Glutamatergic neuron (in vitro differentiated cells): Measurements from ENCODE around the gene AGAP1. TPM values are rescaled to one million over a fixed set of nuclear protein-coding genes. Genes with fewer than 3 reads are reported as not detected.
"Not testable (repeated sequence)": the region's sequence is repeated elsewhere in the genome, so short reads cannot be mapped to it uniquely, and the experiment has no call there.

Experiments used
- DNase-seq: peaks from one replicate; pipeline ENCODE4 v3.0.0; 2022
- H3K27ac Mint-ChIP-seq: one replicate; pipeline ENCODE4 v1.8.0; 2020; ENCODE audit warnings: mild to moderate bottlenecking, mixed read lengths, inconsistent platforms; ENCODE audit not compliant: unreplicated experiment
- H3K27me3 Mint-ChIP-seq: one replicate; pipeline ENCODE4 v1.8.0; 2020; ENCODE audit warnings: mild to moderate bottlenecking, moderate library complexity, mixed read lengths, inconsistent platforms; ENCODE audit not compliant: unreplicated experiment
- H3K36me3 Mint-ChIP-seq: one replicate; pipeline ENCODE4 v1.8.0; 2020; ENCODE audit warnings: mild to moderate bottlenecking, mixed read lengths, inconsistent platforms; ENCODE audit not compliant: unreplicated experiment
- H3K4me1 Mint-ChIP-seq: one replicate; pipeline ENCODE4 v1.8.0; 2020; ENCODE audit warnings: mild to moderate bottlenecking, low read depth, mixed read lengths, inconsistent platforms; ENCODE audit not compliant: unreplicated experiment
- H3K4me3 Mint-ChIP-seq: one replicate; pipeline ENCODE4 v1.8.0; 2020; ENCODE audit warnings: mild to moderate bottlenecking, mixed read lengths, inconsistent platforms; ENCODE audit not compliant: unreplicated experiment
- H3K9me3 Mint-ChIP-seq: one replicate; pipeline ENCODE4 v1.8.0; 2020; ENCODE audit warnings: mild to moderate bottlenecking, moderate library complexity, mixed read lengths, inconsistent platforms; ENCODE audit not compliant: unreplicated experiment
- CTCF ChIP-seq: fragments of 200-600 bp; sonication (generic); IDR thresholded peaks from one replicate; pipeline ENCODE4 v1.5.0; 2021; ENCODE audit not compliant: partially characterized antibody, unreplicated experiment
- total RNA-seq: library from RNA; stranded (reverse); fragmentation: NEBNext Ultra II Directional; extraction: Animal tissue kit (Norgen Biotek cat#: 25700); gene quantifications from one replicate; pipeline ENCODE4 v1.2.1, GENCODE V29; 2021; ENCODE audit not compliant: unreplicated experiment

Gene AGAP1
- total RNA-seq, 1 donor from 2014 or later = 153 TPM

- no peak for DNase-seq
- no peak for TF ChIP-seq CTCF
- no peak overlapping the region for H3K27ac Mint-ChIP-seq
- no peaks in the 10 kb centered on the region for H3K36me3 Mint-ChIP-seq
- H3K4me3 Mint-ChIP-seq = no peak overlapping the region
- peaks cover 19% of the 10 kb centered on the region for H3K4me1 Mint-ChIP-seq
- H3K9me3 Mint-ChIP-seq = peaks cover 8% of the 10 kb centered on the region
- H3K27me3 Mint-ChIP-seq = peaks cover 6% of the 10 kb centered on the region
Measured at GRCh38 chr2:236088368-236089057, 594.7 kb downstream of the AGAP1 start.

- Mint-ChIP-seq H3K27ac (no peak overlapping the region), H3K36me3 (no peaks in the 10 kb centered on the region), H3K4me3 (no peak overlapping the region), H3K27me3 (peaks cover 6% of the 10 kb centered on the region), H3K9me3 (peaks cover 8% of the 10 kb centered on the region), H3K4me1 (peaks cover 17% of the 10 kb centered on the region)
- DNase-seq = no peak
- TF ChIP-seq CTCF = no peak
Measured at GRCh38 chr2:236089271-236090026, 595.6 kb downstream of the AGAP1 start.

GRCh38 chr2:236090027-236090382 lies 596.2 kb downstream of the AGAP1 start:
- H3K4me3 Mint-ChIP-seq = no peak overlapping the region
- TF ChIP-seq CTCF = no peak
- H3K36me3 Mint-ChIP-seq = no peaks in the 10 kb centered on the region
- DNase-seq = no peak
- H3K27me3 Mint-ChIP-seq = peaks cover 6% of the 10 kb centered on the region
- H3K27ac Mint-ChIP-seq = no peak overlapping the region
- peaks cover 8% of the 10 kb centered on the region for H3K9me3 Mint-ChIP-seq
- H3K4me1 Mint-ChIP-seq = peaks cover 17% of the 10 kb centered on the region

GRCh38 chr2:236090826-236091225 lies 597.0 kb downstream of the AGAP1 start:
- peaks cover 14% of the 10 kb centered on the region for H3K4me1 Mint-ChIP-seq
- DNase-seq, H3K27ac Mint-ChIP-seq, H3K27me3 Mint-ChIP-seq, H3K36me3 Mint-ChIP-seq, H3K4me3 Mint-ChIP-seq, H3K9me3 Mint-ChIP-seq: not testable (repeated sequence)

GRCh38 chr2:236092714-236093113 lies 598.9 kb downstream of the AGAP1 start:
- no peak overlapping the region for H3K27ac Mint-ChIP-seq
- peaks cover 5% of the 10 kb centered on the region for H3K9me3 Mint-ChIP-seq
- no peak for DNase-seq
- no peaks in the 10 kb centered on the region for H3K36me3 Mint-ChIP-seq
- H3K4me1 Mint-ChIP-seq = no peaks in the 10 kb centered on the region
- H3K4me3 Mint-ChIP-seq = no peak overlapping the region
- TF ChIP-seq CTCF = no peak
- H3K27me3 Mint-ChIP-seq = peaks cover 4% of the 10 kb centered on the region
